Astrocyte of the cerebellum (primary cell): Measurements from ENCODE around the gene UBE3B.

Experiments used
- DNase-seq: peaks from one replicate; pipeline ENCODE4 v3.0.0-alpha.2; 2011; ENCODE audit warnings: low read depth
- H3K4me3 ChIP-seq: 2 replicates; pipeline ENCODE4 v1.5.1; 2011; ENCODE audit warnings: mild to moderate bottlenecking, low read depth, low read length, moderate library complexity
- in situ Hi-C: cut with HindIII; loops from 2 replicates; pipeline ENCODE4 v1.10.0; 2017; ENCODE audit warnings: low sequenced_read_pairs
- TF ChIP-seq, protein P1 (sequence below): IDR thresholded peaks from 2 replicates; pipeline ENCODE4 v1.5.1; 2012; ENCODE audit warnings: low read length, low read depth, moderate library complexity, mild to moderate bottlenecking; ENCODE audit errors: missing control alignments

The UBE3B gene

DNA sequence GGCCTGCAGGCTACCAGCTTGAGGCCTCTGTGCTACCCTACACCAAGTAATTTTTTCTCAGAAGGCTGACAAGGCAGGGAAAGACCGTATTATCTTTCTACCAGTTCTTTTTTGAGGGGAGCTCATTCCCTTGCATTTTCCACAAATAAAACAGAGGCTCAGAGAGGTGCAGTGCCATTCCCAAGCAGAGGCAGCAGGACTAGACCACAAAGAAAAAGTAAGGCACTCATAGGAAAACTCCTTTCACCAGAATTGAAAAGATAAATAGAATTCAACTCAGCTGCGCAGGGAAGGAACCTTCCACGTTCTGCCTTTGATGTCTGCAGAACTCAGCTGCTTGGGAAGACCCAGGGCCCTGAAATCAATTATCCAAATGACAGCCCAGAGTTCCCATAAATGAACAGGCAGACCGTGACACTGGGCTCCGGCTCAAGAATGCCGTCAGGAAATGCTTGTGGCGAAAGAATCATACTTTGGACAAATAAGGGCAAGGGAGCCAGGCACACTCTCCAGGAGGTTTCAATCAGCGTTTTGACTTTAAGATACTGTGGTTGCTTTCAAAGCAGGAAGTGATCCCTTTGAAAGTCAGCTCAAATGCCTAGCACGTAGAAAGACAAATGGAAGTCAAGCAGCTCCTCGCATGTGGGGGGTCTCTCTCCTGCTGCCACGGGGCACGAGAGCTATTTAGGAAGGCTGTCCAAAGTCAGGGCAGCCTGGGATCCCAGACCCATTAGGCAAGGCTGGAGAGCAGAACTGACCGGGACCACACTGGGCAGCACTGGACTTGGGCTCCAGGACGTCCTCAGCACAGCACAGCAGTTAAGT, 14.4 kb upstream of the UBE3B start:
- TF ChIP-seq, protein P1, sequence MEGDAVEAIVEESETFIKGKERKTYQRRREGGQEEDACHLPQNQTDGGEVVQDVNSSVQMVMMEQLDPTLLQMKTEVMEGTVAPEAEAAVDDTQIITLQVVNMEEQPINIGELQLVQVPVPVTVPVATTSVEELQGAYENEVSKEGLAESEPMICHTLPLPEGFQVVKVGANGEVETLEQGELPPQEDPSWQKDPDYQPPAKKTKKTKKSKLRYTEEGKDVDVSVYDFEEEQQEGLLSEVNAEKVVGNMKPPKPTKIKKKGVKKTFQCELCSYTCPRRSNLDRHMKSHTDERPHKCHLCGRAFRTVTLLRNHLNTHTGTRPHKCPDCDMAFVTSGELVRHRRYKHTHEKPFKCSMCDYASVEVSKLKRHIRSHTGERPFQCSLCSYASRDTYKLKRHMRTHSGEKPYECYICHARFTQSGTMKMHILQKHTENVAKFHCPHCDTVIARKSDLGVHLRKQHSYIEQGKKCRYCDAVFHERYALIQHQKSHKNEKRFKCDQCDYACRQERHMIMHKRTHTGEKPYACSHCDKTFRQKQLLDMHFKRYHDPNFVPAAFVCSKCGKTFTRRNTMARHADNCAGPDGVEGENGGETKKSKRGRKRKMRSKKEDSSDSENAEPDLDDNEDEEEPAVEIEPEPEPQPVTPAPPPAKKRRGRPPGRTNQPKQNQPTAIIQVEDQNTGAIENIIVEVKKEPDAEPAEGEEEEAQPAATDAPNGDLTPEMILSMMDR, result no peak
- peak overlapping the region; percentile 22 for H3K4me3 ChIP-seq
- DNase-seq, result peak; percentile 98
- in situ Hi-C loops, result no loop called here

DNA sequence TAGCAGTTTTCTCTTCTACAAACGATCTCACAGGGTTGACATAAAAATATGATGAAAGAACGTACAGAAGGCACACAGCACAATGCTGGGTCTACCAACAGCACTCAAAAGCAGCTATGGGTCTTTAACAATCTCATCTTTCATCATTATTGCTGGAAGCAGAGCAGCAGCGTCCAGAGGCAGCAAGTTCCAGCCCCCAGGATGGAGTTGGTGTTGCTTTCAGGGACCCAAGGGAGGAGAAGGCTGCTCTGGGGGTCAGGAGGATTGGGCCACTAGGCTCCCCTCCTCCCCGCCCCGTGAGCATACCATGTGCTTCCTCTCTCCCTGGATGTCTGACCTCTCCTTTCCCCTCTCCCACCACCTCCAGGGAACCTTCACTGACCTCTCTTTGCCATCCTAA, 13.7 kb upstream of the UBE3B start:
- TF ChIP-seq, protein P1, result no peak
- in situ Hi-C loops, result no loop called here
- DNase-seq, result no peak
- H3K4me3 ChIP-seq, result peak overlapping the region; percentile 2

DNA sequence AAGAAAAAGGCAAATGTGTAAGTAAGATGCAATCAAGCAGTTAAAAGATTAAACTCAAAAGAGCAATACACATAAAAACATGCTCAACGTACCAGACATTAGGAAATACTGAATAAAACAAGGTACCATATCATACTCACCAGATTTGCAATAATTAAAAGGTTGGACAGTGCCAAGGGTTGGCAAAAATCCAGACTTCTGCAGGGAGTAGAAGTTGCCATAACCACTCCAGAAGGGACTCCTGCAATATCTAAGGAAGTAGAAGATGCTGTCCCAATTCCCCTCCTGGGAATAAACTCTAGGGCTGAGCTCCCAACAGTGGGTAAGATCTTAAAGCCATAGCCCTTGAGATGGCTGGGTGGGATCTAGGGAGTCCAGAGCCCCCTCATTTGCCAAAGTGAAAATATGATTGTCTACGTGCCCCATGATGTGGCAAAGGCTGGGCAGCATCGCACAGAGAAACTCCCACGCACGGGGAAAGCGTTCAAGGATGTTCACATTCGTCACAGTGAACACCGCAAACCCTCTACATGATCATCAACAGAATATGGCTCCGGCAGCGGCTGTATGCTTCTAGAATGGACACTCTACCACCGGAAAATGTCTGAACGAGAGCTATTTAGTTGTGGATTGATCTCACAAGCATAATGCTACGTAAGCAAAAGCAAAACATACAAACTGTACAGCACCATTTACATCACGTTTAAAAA, 12.6 kb upstream of the UBE3B start:
- in situ Hi-C loops, result no loop called here
- TF ChIP-seq, protein P1, result no peak
- no peak for DNase-seq
- no peak overlapping the region for H3K4me3 ChIP-seq

DNA sequence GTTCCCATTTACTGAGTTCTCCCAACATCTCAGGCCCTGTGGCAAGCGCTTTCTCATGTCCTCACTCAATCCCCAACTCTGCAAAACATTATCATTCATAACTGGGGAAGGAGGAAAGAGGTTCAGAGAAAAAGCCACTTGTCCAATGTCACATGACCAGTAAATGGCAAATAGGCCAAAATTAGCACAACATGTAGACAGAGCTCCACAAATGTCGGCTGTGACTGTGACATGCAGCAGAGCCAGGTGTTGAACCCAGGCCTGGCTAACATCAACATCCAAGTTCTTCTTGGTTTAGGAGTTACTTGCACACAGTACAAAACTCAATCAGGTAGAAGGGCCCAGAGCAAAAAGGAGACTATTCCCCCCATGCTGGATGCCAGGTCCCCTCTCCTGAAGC, 11.1 kb upstream of the UBE3B start:
- in situ Hi-C loops, result no loop called here
- no peak overlapping the region for H3K4me3 ChIP-seq
- TF ChIP-seq, protein P1, result no peak
- no peak for DNase-seq

DNA sequence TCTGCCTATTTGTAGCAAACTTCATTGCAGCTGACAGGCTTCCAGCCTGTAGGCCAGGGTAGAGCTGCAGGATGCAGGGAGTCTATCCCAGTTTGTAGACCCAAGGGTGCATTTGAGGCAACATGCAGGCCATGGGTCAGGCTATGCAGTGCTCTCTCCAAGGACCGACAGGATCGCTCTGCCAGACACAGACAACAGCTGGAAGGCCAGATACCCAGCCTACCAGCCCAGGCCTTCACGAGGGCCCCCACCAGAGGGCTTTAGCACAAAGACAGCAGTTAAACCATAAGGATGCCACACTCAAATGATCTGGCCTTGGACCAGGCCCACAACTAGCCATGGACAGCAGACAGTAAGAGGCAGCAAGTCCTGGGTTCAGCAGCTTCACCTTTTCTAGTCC, 10.6 kb upstream of the UBE3B start:
- TF ChIP-seq, protein P1, result no peak

DNA sequence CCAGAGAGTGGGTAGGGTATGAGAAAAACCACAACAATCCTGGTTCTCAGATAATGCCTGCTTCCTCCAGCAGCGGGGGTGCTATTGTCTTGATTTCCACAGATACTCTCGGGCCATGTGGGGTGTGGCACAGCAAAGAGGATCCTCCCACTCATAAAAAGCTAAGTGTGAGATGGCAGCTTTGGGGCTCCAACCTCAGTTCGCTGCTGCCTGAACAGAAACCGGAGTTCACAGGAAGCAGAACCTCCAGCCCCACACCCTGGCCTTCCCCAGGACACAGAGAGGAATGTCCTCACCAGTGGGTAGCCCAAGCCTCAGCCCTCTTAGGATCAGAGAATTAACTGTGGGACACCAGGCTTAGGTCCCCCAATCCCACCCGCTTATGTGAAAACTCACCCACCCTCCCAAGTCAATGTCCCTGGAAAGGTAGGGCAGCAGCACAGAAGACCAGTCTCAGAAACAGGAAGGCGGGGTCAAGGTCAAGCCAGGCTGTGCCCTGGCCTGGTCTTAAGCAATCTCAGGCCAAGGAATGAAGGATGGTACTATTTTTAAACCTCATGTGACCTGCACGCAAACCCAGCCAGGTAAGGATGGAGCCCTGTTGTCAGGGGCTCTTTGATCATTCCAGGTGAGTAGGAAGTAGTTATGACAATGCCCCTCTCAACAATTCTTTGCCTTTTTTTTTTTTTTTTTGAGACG, 9.3 kb upstream of the UBE3B start:
- no peak for DNase-seq
- no peak overlapping the region for H3K4me3 ChIP-seq
- TF ChIP-seq, protein P1, result no peak
- in situ Hi-C loops, result no loop called here

More for the DNA sequence above, 10.6 kb upstream of the UBE3B start:
- DNase-seq, result no peak
- in situ Hi-C loops, result no loop called here
- H3K4me3 ChIP-seq, result no peak overlapping the region
